Fibroblast of skin of right biceps (primary cell): Measurements from ENCODE around the gene CLK1.
"Not testable (repeated sequence)": the region's sequence is repeated elsewhere in the genome, so short reads cannot be mapped to it uniquely, and the experiment has no call there.

Experiments
- DNase-seq: peaks from one replicate; pipeline ENCODE4 v3.0.0-alpha.2; 2013

The CLK1 gene

GRCh38 chr2:200850512-200851256 lies 13.8 kb downstream of the CLK1 start:
- DNase-seq = no peak

- DNase-seq = no peak
These were observed 16.5 kb downstream of the CLK1 start for GRCh38 chr2:200847939-200848338.

DNA sequence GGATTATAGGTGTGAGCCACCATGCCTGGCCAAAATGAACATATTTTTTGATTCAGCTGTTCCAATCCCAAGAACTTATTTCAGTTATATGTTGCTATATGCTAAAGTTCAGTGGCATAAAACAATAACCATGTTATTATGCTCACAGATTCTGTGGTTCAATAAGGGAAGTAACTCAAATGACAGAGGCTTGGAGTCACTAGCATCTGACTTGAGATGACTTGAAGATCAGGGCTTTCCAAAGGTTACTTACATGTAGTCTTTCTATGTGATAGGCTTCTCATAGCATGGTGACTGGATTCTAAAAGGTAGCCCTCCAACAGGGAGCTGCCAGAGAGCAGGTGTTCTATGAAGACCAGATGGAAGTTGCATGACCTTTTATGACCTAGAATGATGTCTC lies 17.2 kb downstream of the CLK1 start:
- no peak for DNase-seq

- DNase-seq = no peak
These were observed 18.7 kb downstream of the CLK1 start for GRCh38 chr2:200845669-200846325.

DNA sequence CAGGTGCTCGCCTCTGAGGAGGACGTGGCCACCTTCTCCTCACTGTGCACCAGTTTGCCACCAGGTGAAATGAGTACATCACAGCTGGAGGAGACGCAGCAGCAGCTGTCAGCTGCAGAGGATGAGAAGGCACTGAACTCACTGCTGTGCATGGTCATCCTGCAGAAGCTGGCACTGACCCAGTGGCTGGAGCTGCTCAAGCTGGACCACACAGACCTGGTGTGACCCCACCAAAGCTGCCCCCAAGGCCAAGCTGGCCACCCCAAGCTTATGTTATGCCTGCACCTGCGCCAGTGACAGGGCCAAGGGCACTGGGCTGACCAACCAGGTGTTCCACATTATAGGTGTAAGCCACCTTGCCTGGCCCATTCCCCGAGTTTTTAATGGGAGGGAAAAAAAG lies 19.3 kb downstream of the CLK1 start:
- no peak for DNase-seq

DNA sequence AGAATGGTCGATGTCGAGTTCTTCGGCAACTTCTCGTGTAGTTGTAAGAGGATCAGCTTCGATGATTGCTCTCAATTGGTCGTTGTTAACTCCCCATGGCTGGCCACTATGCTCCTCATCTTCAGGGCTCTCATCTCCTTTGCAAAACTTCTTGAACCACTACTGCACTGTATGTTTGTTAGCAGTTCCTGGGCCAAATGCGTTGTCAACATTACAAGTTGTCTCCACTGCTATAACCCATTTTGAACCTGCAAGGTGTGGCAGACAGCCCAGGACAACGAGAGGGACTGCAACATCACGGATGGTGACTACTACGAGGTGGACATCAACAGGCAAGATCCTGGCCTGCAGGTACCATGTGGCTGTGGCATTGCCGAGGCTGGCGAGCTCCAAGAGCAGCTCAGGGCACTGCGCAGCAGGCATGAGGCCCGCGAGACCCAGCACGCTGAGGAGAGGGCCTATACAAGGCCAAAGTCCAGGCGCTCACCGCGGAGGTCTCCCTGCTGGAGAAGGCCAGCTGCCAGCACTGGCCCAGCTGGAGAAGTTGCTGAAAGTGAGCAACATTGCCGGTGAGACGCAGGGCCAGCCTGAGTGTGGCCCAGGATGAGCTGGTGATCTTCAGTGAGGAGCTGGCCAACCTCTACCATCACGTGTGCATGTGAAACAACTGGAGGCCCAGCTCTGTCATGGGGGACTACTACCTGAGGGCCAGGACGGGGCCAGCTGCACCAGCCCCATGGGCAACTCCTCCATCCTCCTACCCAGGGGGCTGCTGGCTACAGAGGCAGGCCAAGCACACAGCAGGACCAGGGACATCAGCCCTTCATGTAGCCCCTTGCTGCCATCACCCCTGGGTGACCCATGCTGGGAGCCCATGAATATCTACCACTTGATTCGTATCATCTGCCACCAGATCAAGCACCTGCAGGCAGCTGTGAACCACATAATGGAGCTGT lies 20.2 kb downstream of the CLK1 start:
- DNase-seq = no peak

GRCh38 chr2:200839513-200839912 lies 24.9 kb downstream of the CLK1 start:
- DNase-seq = no peak

GRCh38 chr2:200834701-200835100 lies 29.8 kb downstream of the CLK1 start:
- no peak for DNase-seq

GRCh38 chr2:200829258-200829655 lies 35.2 kb downstream of the CLK1 start:
- DNase-seq = no peak

DNA sequence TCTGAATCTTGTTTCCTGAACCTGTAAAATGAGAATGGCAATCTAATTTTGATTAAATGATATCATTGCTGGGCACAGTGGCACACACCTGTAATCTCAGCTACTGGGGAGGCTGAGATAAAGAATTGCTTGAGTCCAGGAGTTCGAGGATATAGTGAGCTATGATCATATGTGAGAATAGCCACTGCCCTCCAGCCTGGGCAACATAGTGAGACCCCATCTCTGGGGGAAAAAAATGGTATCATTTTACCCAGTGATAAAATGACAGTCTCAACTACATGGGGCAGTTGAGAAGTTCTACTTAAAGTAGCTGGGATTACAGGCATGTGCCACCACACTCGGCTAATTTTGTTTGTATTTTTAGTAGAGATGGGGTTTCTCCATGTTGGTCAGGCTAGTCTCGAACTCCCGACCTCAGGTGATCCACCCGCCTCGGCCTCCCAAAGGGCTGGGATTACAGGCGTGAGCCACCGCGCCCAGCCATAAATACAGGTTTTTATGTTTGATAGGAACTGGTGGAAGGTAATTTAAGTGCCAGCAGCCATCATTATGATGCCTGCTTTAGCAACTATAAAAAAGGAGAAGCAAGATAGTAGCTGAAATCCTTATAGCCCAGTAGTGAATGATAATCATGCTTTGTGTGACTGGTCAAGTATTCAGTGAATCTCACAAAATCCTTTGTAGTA lies 35.7 kb downstream of the CLK1 start:
- DNase-seq = no peak

GRCh38 chr2:200828104-200828503 lies 36.4 kb downstream of the CLK1 start:
- no peak for DNase-seq

DNA sequence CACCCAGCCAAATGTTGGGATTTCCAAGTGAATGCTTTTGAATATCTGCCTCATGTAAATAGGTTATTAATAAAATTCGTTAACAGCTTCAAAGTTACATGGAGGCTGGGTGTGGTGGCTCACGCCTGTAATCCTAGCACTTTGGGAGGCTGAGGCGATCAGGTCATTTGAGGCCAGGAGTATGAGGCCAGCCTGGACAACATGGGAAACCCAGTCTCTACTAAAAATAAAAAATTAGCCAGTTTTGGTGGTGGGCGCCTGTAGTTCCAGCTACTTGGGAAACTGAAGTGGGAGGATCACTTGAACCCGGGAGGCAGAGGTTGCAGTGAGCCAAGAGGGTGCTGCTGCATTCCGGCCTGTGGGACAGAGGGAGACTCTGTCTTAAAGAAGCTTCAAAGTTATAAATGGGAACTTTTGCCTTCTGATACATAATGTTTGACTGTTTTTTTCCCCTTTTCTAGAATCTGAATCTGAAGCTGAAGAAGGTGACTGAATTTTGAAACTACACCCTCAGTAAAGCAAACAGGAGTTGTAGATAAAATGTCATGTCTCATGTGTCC lies 42.7 kb downstream of the CLK1 start:
- no peak for DNase-seq

DNA sequence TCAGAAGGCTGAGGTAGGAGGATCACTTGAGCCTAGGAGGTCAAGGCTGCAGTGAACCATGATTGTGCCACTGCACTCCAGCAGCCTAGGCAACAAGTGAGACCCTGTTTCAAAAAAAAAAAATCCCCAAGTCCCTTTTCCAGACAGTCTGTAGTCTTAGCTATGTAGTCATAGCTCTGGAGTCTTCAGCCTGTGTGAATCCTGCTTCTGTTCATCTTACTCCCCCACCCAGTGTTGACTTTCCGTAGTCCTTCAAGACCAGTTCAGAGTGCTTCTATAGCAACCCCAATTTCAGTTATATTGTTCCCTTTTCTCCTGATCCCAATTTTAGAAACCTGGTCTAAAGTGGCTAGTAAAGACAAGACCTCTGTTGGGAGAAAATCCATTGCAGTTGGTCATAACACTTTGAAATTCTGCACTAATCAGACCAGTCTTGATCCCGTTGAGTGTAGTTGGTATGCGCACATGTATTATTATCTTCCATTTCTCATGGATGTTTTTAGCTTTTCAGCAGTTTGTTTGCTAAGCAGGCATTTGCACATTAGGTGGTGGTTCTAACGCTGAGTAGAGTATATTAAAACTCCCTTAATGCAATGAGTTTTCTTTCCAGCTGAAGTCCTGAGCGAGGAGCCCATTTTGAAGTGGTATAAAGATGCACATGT lies 43.8 kb downstream of the CLK1 start:
- no peak for DNase-seq

DNA sequence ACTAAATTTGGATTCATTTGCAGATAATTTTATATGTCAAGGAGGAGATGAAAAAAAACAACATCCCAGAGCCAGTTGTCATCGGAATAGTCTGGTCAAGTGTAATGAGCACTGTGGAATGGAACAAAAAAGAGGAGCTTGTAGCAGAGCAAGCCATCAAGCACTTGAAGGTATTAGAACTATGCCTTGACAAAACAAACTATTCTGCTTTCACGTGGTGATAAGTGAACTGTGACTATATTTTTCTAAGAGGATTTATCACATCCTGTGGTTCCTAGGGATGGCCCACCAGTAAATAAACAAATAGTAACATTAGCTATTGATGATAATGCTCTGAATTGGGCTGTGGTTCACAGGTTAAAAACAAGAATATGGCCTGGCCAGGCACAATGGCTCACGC lies 45.7 kb downstream of the CLK1 start:
- DNase-seq = not testable (repeated sequence)

DNA sequence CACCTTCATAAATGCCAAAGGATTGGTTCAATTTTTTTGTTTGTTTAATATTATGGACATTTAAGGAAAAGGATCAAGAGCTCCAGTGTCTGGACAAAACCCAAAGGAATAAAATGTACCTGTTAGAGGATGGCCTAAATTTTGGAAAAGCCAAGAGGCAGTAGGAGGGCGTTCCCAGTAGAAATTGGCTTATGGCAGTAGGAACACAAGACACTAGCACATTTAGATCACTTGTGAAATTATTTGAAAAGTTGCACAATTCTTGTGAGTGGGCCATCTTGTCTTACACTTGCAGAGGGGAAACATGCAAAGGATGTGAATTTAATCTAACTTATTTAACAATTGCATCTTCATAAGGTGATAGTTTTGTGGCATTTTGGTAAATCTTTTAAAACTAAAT lies 49.5 kb downstream of the CLK1 start:
- DNase-seq = no peak

DNA sequence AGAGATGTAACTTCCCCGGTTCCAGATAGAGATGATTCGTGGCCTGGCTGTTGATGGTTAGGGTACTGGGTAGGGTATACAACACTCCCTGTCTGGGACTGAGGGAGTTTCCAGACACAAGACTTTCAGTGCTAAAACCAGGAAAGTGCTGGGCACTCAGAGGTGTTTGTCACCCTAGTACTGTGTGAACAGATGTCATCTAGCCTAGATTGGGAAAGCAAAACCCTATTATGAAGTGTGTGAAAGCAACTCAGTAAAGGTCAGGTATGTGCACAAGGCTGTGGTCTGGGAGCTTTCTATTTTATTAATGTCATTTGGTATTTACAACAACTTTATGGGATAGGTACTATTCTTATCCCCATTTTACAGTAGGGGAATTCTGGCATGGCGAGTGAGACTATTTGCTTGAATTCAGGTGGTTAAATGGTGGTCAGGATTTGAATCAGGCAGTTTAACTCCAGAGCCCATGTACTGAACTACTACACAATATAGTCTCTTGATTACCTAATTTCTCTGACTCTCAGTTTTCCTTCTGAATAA lies 50.1 kb downstream of the CLK1 start:
- DNase-seq = no peak

- DNase-seq = peak; percentile 71
These were observed 52.1 kb downstream of the CLK1 start for GRCh38 chr2:200812122-200813022.

DNA sequence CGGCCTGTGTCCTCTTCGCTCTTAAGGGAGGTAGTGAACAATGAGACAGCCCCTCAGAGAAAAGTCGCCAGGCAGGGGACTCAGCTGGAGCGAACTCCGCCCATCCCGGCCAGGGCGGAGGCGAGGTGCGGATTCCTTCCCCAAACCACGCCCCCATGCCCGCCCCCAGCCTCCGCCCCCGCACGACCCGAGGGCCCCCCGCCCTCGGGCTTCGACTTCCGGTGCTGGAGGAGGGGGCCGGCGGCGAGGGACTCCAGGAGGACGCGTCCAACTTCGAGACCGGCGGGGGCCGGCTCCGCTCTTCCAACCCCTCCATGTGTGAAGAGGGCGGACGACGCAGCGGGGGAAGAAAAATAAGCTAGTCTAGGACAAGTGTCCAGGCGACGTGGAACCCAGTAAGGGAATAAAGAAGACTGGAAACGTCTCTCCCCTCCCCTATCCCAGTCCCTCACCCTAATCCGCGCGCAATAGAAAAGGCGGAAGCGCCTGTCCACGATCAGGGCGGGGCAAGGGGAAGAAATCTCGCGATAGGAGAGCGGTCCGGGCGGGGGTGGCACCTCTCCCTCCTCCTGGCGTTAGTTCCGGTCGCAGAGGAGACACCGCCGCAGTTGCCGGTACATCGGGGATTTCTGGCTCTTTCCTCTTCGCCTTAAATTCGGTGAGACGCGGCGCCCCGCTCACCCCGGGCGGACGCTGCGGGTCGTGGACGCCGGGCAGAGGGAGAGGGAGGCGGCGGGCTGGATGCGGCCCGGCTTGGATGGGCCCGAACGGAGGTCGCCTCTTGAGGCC lies 52.9 kb downstream of the CLK1 start, which contains the start of gene BZW1:
Gene BZW1, plus strand, starts transcription at position 578 of the 789 bp plus-strand sequence. CDS start 1,308 bp downstream, outside the sequence.
- peak; percentile 98 for DNase-seq

DNA sequence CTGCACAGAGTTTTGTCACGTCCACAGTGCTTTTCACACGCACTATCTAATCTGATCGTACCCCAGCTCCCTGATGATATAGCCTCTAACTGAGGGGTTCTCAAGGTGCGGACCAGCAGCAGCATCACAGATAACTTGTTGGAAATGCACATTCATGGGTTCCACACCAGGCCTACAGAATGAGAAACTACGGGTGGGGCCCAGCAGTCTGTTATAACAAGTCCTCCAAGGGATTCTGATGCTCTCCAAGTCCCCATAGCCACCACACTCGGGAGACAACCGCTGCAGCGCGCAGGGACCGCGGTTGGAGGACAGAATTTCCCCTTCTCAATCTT lies 53.5 kb downstream of the CLK1 start:
- DNase-seq = no peak
